Thyroid gland (tissue), 4 donors: ENCODE data around the gene CACNA1B.

ENCODE experiments used
- CTCF ChIP-seq, 6 experiments: fragments of 200-600 bp in 3 of 6; fragments of 450-650 bp in 3 of 6; sonication (generic) in 3 of 6; IDR thresholded peaks; one replicate each; pipeline ENCODE4 v1.5.1; 2016 to 2019; ENCODE audit warnings: antibody characterized with exemption in 6 of 6, mild to moderate bottlenecking in 2 of 6, inconsistent platforms in 1 of 6, moderate library complexity in 1 of 6
- POLR2A ChIP-seq, 2 donors: fragments of 450-650 bp; IDR thresholded peaks; one replicate each; pipeline ENCODE4 v1.6.1; 2017; ENCODE audit warnings: antibody characterized with exemption in 2 of 2, mild to moderate bottlenecking in 2 of 2, moderate library complexity in 1 of 2

- no peak for TF ChIP-seq POLR2A (IDR thresholded peaks at IDR 0.05)
- TF ChIP-seq CTCF (IDR thresholded peaks at IDR 0.05) = no peak
These were observed 35.5 kb downstream of the CACNA1B start for GRCh38 chr9:137913132-137913531.
